K562 (cell line): ENCODE results near the gene SLC4A3. TPM values are rescaled to one million over a fixed set of nuclear protein-coding genes. Genes with fewer than 3 reads are reported as not detected.

Source experiments
- CBFA2T3 ChIP-seq: fragments of 450-650 bp; IDR thresholded peaks from 2 replicates; pipeline ENCODE4 v1.6.1; 2017
- CLOCK ChIP-seq: fragments of 250-450 bp; sonication (Bioruptor Pico); IDR thresholded peaks from 2 replicates; pipeline ENCODE4 v1.4.0; 2020; ENCODE audit warnings: mild to moderate bottlenecking, moderate library complexity, borderline replicate concordance
- NBN ChIP-seq: fragments of 450-650 bp; IDR thresholded peaks from 2 replicates; pipeline ENCODE4 v1.6.1; 2016; ENCODE audit warnings: low read depth, mild to moderate bottlenecking
- NEUROD1 ChIP-seq: fragments of 150-350 bp; IDR thresholded peaks from 2 replicates; pipeline ENCODE4 v1.6.1; 2014; ENCODE audit warnings: borderline replicate concordance, low read length, low read depth; ENCODE audit not compliant: partially characterized antibody
- POLR3G ChIP-seq: IDR thresholded peaks from 2 replicates; pipeline ENCODE4 v1.6.1; 2011; ENCODE audit not compliant: insufficient read length, insufficient replicate concordance; ENCODE audit errors: extremely low read depth
- SRSF7 ChIP-seq: fragments of 200-400 bp; formaldehyde crosslinking; optimal IDR thresholded peaks from 2 replicates; pipeline ENCODE3; 2017; ENCODE audit warnings: mild to moderate bottlenecking, low read depth, low read length
- TBL1XR1 ChIP-seq, 2 experiments: IDR thresholded peaks; 2 replicates each; pipeline ENCODE4 v1.6.1; 2012; ENCODE audit warnings: improper control_type of control experiment in 2 of 2, low read length in 2 of 2, mild to moderate bottlenecking in 1 of 2
- ZNF609 ChIP-seq: sonication (generic); formaldehyde crosslinking; IDR thresholded peaks from 2 replicates; pipeline ENCODE4 v1.8.1; 2023; ENCODE audit warnings: missing genetic modification reagents, mild to moderate bottlenecking, borderline replicate concordance
- polyA plus RNA-seq, 8 experiments: library from polyadenylated mRNA; depleted of rRNA in 4 of 8; stranded (reverse) in 5 of 8; unstranded in 3 of 8; fragments of >200 nt; fragmentation: Nextera tagmentation in 2 of 8; fragmentation: Illumina TruSeq in 1 of 8; extraction: Ambion mirVana in 2 of 8; extraction: Trizol in 1 of 8; gene quantifications; 2 replicates each; pipeline versions ENCODE4 v1.2.1 to v1.2.3, GENCODE V29; 2011 to 2014; ENCODE audit warnings: inconsistent platforms in 1 of 8, missing spikeins in 1 of 8
- total RNA-seq, 7 experiments: library from RNA; depleted of rRNA in 6 of 7; stranded (reverse); fragments of >200 nt in 6 of 7; fragmentation: Illumina TruSeq in 2 of 7; extraction: Trizol in 2 of 7; gene quantifications; 2 replicates each; pipeline versions ENCODE4 v1.2.1 to v1.2.3, GENCODE V29; 2011 to 2021; ENCODE audit warnings: low replicate concordance in 1 of 7

The SLC4A3 gene
- total and polyA plus RNA-seq, 9 of the 15 experiments (the other 6 are each of a cell fraction or from before 2014, with no cell fraction given) = 0.04 to 0.31 (median 0.16) TPM; not detected in 5

- TF ChIP-seq ZNF609 (no peak), TBL1XR1 (IDR thresholded peaks at IDR 0.05; ENCODE audit: low read length in 2 of 2) (no peak), POLR3G (no peak), NBN (no peak), CBFA2T3 (peak; percentile 48), SRSF7 (no peak), NEUROD1 (no peak), CLOCK (CRISPR knock-in tag) (no peak)
Measured at GRCh38 chr2:219638948-219639755, 11.7 kb downstream of the SLC4A3 start (continued).
